Urothelium cell line (cell line): ENCODE data around the gene NLN.
"Not testable (repeated sequence)": the region's sequence is repeated elsewhere in the genome, so short reads cannot be mapped to it uniquely, and the experiment has no call there.

Experiments used
- DNase-seq: peaks from one replicate; pipeline ENCODE4 v3.0.0; 2011; ENCODE audit warnings: low spot score, mixed read lengths
- FAIRE-seq: peaks from 2 replicates; lab custom pipeline; 2011; peaks lifted over from hg19 to GRCh38; lab: Jason Lieb, UNC

Gene NLN

DNA sequence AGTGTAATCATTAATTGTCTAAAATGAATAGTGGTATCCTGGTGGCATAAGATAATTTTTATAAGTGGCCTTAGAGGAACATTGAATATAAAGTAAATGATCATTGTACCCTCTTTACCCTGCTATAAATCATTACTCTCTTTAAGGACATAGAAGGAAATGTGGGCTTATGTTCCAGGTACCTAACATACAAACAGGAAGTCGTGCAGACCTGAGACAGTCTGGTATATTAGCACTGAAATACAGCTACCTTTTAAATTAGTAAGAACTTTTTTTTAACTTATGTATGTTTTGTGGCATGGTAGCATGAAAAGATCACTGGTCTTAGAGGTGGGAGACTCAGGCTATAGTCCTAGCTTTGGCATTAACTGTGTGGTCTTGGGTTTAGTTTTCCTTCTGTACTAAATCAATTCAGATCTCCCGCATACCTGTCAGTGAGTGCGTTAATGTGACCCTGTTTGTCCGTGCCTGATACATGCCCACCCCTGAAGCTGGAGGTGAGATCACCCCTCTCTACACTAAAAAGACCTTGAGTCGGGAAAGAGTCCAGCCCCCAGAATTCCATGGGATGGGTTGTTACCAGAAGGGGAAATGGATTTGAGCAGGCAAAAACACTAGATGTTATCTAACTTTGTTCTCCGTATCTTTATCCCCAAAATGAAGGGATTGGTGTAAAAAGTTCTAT is 145.0 kb downstream of the NLN start:
- DNase-seq, result no peak

DNA sequence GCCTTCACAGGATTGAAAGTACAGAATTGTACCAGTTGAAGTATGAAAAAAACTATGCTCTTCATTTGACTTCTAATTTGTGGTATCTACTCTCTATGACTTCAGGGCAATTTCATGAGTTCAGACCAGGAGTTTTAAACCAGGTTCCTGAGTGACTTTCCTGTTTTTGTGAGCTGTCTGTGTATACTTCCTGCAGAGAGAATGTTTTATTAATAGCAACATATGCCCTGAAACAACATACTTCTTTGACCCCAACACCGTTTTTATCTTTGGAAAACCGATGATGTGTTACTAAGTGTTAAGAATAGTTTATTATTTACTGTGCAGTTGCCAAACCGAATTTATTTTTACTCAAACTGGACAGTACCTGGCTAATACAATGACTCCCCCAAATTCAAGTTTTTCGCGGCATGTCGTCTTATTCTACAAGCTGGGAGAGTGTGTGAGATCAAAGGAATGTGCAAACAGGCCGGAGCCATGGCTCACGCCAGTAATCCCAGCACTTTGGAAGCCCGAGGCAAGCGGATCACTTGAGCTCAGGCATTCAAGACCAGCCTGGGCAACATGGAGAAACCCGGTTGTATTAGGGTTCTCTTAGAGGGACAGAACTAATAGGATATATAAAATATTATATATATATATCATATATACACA is 145.7 kb downstream of the NLN start:
- DNase-seq, result no peak
- no peak for FAIRE-seq

More for the DNA sequence above, 145.0 kb downstream of the NLN start:
- no peak for FAIRE-seq

DNA sequence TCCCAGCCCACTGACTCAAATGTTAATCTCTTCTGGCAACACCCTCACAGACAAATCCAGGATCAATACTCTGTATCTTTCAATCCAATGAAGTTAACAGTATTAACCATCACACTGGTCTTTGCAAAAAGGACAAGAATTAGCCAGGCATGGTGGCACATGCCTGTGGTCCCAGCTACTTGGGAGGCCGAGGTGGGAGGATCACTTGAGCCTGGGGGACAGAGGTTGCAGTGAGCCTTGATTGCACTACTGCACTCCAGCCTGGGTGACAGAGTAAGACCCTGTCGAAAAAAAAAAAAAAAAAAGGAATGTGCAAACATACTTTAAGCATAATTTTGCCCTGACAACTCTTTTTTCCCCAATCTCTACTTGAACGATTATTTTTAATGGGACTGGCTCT is 146.5 kb downstream of the NLN start:
- FAIRE-seq, result no peak

DNA sequence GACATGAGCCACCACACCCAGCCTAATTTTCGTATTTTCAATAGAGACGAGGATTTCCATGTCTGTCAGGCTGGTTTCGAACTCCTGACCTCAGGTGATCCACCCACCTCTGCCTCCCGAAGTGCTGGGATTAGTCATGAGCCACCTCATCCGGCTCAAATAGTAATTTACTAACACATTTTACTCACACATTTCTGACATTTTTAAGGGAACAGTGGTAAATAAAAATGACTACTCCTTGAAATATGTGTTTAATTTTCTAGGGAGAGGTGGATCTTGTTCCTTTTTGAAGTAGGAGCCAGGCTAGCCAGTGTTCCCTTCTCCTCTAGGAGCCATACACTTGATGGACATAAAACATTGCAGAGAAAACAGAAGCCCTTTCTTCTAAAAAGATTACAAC is 149.2 kb downstream of the NLN start:
- no peak for FAIRE-seq
- peak; percentile 44 for DNase-seq

More for the DNA sequence above, 146.5 kb downstream of the NLN start:
- no peak for DNase-seq

DNA sequence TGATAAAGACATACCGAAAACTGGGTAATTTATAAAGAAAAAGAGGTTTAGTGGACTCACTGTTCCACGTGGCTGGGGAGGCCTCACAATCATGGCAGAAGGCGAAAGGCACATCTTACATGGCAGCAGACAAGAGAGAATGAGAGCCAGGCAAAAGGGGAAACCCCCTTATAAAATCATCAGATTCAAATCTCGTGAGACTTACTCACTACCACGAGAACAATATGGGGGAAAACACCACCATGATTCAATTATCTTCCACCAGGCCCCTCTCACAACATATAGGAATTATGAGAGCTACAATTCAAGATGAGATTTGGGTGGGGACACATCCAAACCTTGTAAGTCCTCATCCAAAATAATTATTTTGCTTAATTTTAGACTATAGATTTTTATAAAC is 149.8 kb downstream of the NLN start:
- FAIRE-seq, DNase-seq: not testable (repeated sequence)

DNA sequence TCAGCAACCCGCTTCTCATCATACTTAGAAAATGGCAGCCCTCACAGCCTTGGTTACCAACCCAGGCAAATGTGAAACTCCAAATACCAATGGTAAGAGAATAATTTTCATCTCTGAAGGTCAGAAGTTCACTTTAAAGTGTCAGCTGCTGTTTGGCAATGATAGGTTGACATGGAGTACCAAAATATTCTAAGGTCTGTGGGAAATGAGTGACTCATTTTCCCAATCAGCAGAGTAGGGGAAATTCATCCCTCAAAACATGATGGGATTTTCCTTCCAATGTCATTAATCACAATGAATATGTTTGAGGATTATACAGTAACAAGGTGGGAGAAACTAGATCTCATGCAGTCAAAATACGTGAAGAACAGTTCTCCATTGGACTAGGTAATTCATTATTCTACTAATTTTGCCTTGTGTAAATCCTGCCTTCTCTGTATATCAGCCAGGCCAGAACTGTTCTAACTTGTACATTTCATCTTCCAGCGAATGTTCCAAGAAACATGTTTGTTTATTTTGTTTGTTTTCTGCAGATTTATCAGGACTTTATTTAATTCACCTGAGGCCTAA is 151.3 kb downstream of the NLN start:
- DNase-seq (no peak), FAIRE-seq (peak; percentile 78)

DNA sequence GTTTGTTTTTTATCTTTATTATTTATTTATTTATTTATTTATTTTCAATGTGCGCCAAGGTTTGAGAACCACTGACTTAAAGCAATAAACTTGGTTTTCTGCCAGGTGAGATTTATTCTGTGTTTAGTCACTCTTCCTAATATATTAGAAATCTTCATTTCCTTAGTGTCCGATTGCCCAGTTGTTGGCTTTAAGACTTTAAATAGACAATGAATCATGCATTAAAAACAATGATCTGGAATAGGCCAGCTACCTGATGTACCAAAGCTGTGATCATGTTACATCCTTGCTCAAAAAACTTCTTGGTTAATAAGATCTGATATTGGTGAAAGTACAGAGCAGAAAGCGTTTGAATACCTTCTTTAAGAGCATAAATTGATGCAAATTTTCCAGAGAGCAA is 152.2 kb downstream of the NLN start:
- FAIRE-seq, result no peak

DNA sequence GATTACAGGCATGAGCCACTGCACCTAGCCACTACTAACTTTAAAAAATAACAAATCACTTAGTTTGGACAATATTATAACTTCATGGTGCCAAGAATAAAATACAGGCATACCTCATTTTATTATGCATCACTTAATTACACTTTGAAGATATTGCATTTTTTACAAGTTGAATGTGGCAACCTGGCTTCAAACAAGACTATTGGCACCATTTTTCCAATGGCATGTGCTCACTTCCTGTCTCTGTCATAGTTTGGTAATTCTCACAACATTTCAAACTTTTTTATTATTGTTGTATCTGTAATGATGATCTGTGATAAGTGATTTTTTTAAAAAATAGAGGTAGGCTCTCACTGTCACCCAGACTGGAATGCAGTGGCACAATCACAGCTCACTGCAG is 154.5 kb downstream of the NLN start:
- DNase-seq (no peak), FAIRE-seq (no peak)

More for the DNA sequence above, 152.2 kb downstream of the NLN start:
- DNase-seq, result peak; percentile 32

DNA sequence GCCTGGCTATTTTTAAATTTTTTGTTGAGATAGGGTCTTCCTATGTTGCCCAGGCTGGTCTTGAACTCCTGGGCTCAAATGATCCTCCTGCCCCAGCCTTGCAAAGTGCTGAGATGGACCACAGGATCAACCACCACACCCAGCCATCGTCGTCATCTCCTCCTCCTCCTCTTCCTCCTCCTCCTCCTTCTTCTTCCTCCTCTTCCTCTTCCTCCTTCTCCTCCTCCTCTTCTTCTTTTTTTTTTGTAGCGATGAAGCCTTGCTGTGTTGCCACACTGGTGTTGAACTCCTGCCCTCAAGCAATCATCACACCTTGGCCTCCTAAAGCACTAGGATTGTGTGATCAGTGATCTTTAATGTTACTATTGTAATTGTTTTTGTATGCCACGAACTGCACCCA is 155.0 kb downstream of the NLN start:
- no peak for DNase-seq
- FAIRE-seq, result peak; percentile 37
